ENCODE data around the gene ALS2.

Gene ALS2

GRCh38 chr2:201746551-201746950, 34.2 kb downstream of the ALS2 start:
- H3K27ac ChIP-seq (ENCODE audit: insufficient read depth in 1 of 2, low read depth in 1 of 2, low read length in 2 of 2, poor library complexity in 1 of 2, severe bottlenecking in 2 of 2) = no peak overlapping the region
- H3K36me3 ChIP-seq (ENCODE audit: control insufficient read depth in 4 of 4, insufficient read depth in 4 of 4, low read length in 3 of 4) = peaks cover 16 to 77% (median 54%) of the 10 kb centered on the region in 4 experiments
- ChIA-PET POLR2A (no interaction called here), CTCF (no interaction called here)
- no peaks in the 10 kb centered on the region for H3K4me1 ChIP-seq (ENCODE audit: control extremely low read depth in 1 of 4, control insufficient read depth in 4 of 4, insufficient read depth in 4 of 4, low read length in 3 of 4)
- no peak for DNase-seq
- H3K9me3 ChIP-seq (ENCODE audit: control extremely low read depth in 1 of 5, control insufficient read depth in 4 of 5, insufficient read depth in 2 of 5, low read depth in 1 of 5, low read length in 4 of 5) = no peaks in the 10 kb centered on the region
- 87% methylated on average over 5 of the region's 6 CpGs for whole genome bisulfite sequencing (ENCODE audit: insufficient coverage)
- no peaks in the 10 kb centered on the region for H3K27me3 ChIP-seq (replicated peaks in 2 of 5; ENCODE audit: control insufficient read depth in 4 of 5, insufficient read depth in 5 of 5, low read length in 4 of 5)
- H3K4me3 ChIP-seq (ENCODE audit: control insufficient read depth in 1 of 7, extremely low read depth in 1 of 7, insufficient read depth in 4 of 7, low read depth in 2 of 7, low read length in 6 of 7) = no peak overlapping the region

GRCh38 chr2:201735486-201735885, 45.2 kb downstream of the ALS2 start:
- no peak for DNase-seq
- Histone ChIP-seq H3K27ac (ENCODE audit: insufficient read depth in 1 of 2, low read depth in 1 of 2, low read length in 2 of 2, poor library complexity in 1 of 2, severe bottlenecking in 2 of 2) (no peak overlapping the region), H3K4me1 (ENCODE audit: control extremely low read depth in 1 of 4, control insufficient read depth in 4 of 4, insufficient read depth in 4 of 4, low read length in 3 of 4) (no peaks in the 10 kb centered on the region), H3K4me3 (ENCODE audit: control insufficient read depth in 1 of 7, extremely low read depth in 1 of 7, insufficient read depth in 4 of 7, low read depth in 2 of 7, low read length in 6 of 7) (no peak overlapping the region), H3K27me3 (replicated peaks in 2 of 5; ENCODE audit: control insufficient read depth in 4 of 5, insufficient read depth in 5 of 5, low read length in 4 of 5) (no peaks in the 10 kb centered on the region), H3K36me3 (ENCODE audit: control insufficient read depth in 4 of 4, insufficient read depth in 4 of 4, low read length in 3 of 4) (peaks cover 24 to 79% (median 41%) of the 10 kb centered on the region in 4 experiments), H3K9me3 (ENCODE audit: control extremely low read depth in 1 of 5, control insufficient read depth in 4 of 5, insufficient read depth in 2 of 5, low read depth in 1 of 5, low read length in 4 of 5) (peaks cover 0 to 15% (median 3%) of the 10 kb centered on the region in 5 experiments)
- ChIA-PET POLR2A (no interaction called here), CTCF (interaction anchor here (1.1 kb wide), 1 partner anchor 21 kb away, joined by 3 read pairs; no protein-coding TSS in a partner anchor)
- no CpG with 5 or more reads among the region's 2 CpGs for WGBS (ENCODE audit: insufficient coverage)

- ChIA-PET CTCF (interaction anchor here (1.9 kb wide), 1 partner anchor 8 kb away, joined by 8 read pairs; no protein-coding TSS in a partner anchor), POLR2A (interaction anchor here (0.6 kb wide), 1 partner anchor 386 kb away, joined by 4 read pairs; no protein-coding TSS in a partner anchor)
- Histone ChIP-seq H3K9me3 (ENCODE audit: control extremely low read depth in 1 of 5, control insufficient read depth in 4 of 5, insufficient read depth in 2 of 5, low read depth in 1 of 5, low read length in 4 of 5) (peaks cover 0 to 15% (median 3%) of the 10 kb centered on the region in 5 experiments), H3K36me3 (ENCODE audit: control insufficient read depth in 4 of 4, insufficient read depth in 4 of 4, low read length in 3 of 4) (peaks cover 27 to 84% (median 44%) of the 10 kb centered on the region in 4 experiments), H3K27me3 (replicated peaks in 2 of 5; ENCODE audit: control insufficient read depth in 4 of 5, insufficient read depth in 5 of 5, low read length in 4 of 5) (no peaks in the 10 kb centered on the region), H3K27ac (ENCODE audit: insufficient read depth in 1 of 2, low read depth in 1 of 2, low read length in 2 of 2, poor library complexity in 1 of 2, severe bottlenecking in 2 of 2) (no peak overlapping the region), H3K4me3 (ENCODE audit: control insufficient read depth in 1 of 7, extremely low read depth in 1 of 7, insufficient read depth in 4 of 7, low read depth in 2 of 7, low read length in 6 of 7) (no peak overlapping the region), H3K4me1 (ENCODE audit: control extremely low read depth in 1 of 4, control insufficient read depth in 4 of 4, insufficient read depth in 4 of 4, low read length in 3 of 4) (no peaks in the 10 kb centered on the region)
- no peak for DNase-seq
- WGBS (ENCODE audit: insufficient coverage) = 100% methylated on average over 3 of the region's 4 CpGs
These were observed 46.6 kb downstream of the ALS2 start for GRCh38 chr2:201734111-201734510.

- Histone ChIP-seq H3K4me1 (ENCODE audit: control extremely low read depth in 1 of 4, control insufficient read depth in 4 of 4, insufficient read depth in 4 of 4, low read length in 3 of 4) (no peaks in the 10 kb centered on the region), H3K36me3 (ENCODE audit: control insufficient read depth in 4 of 4, insufficient read depth in 4 of 4, low read length in 3 of 4) (peaks cover 27 to 85% (median 47%) of the 10 kb centered on the region in 4 experiments), H3K9me3 (ENCODE audit: control extremely low read depth in 1 of 5, control insufficient read depth in 4 of 5, insufficient read depth in 2 of 5, low read depth in 1 of 5, low read length in 4 of 5) (peaks cover 0 to 15% (median 3%) of the 10 kb centered on the region in 5 experiments), H3K27ac (ENCODE audit: insufficient read depth in 1 of 2, low read depth in 1 of 2, low read length in 2 of 2, poor library complexity in 1 of 2, severe bottlenecking in 2 of 2) (no peak overlapping the region), H3K27me3 (replicated peaks in 2 of 5; ENCODE audit: control insufficient read depth in 4 of 5, insufficient read depth in 5 of 5, low read length in 4 of 5) (no peaks in the 10 kb centered on the region), H3K4me3 (ENCODE audit: control insufficient read depth in 1 of 7, extremely low read depth in 1 of 7, insufficient read depth in 4 of 7, low read depth in 2 of 7, low read length in 6 of 7) (no peak overlapping the region)
- CTCF ChIA-PET = interaction anchor here (1.9 kb wide), 1 partner anchor 8 kb away, joined by 8 read pairs; no protein-coding TSS in a partner anchor
- POLR2A ChIA-PET = no interaction called here
- no CpG with 5 or more reads among the region's 1 CpG for WGBS (ENCODE audit: insufficient coverage)
- no peak for DNase-seq
These were observed 47.2 kb downstream of the ALS2 start for GRCh38 chr2:201733544-201733943.

GRCh38 chr2:201730651-201731285, 50.0 kb downstream of the ALS2 start:
- Histone ChIP-seq H3K27ac (ENCODE audit: insufficient read depth in 1 of 2, low read depth in 1 of 2, low read length in 2 of 2, poor library complexity in 1 of 2, severe bottlenecking in 2 of 2) (no peak overlapping the region), H3K36me3 (ENCODE audit: control insufficient read depth in 4 of 4, insufficient read depth in 4 of 4, low read length in 3 of 4) (peaks cover 28 to 85% (median 51%) of the 10 kb centered on the region in 4 experiments), H3K4me1 (ENCODE audit: control extremely low read depth in 1 of 4, control insufficient read depth in 4 of 4, insufficient read depth in 4 of 4, low read length in 3 of 4) (no peaks in the 10 kb centered on the region), H3K27me3 (replicated peaks in 2 of 5; ENCODE audit: control insufficient read depth in 4 of 5, insufficient read depth in 5 of 5, low read length in 4 of 5) (no peaks in the 10 kb centered on the region), H3K9me3 (ENCODE audit: control extremely low read depth in 1 of 5, control insufficient read depth in 4 of 5, insufficient read depth in 2 of 5, low read depth in 1 of 5, low read length in 4 of 5) (peaks cover 0 to 3% (median 0%) of the 10 kb centered on the region in 5 experiments), H3K4me3 (ENCODE audit: control insufficient read depth in 1 of 7, extremely low read depth in 1 of 7, insufficient read depth in 4 of 7, low read depth in 2 of 7, low read length in 6 of 7) (no peak overlapping the region)
- POLR2A ChIA-PET = no interaction called here
- CTCF ChIA-PET = no interaction called here
- WGBS (ENCODE audit: insufficient coverage) = 93% methylated on average over 2 of the region's 5 CpGs
- no peak for DNase-seq

- no peak overlapping the region for H3K27ac ChIP-seq (ENCODE audit: insufficient read depth in 1 of 2, low read depth in 1 of 2, low read length in 2 of 2, poor library complexity in 1 of 2, severe bottlenecking in 2 of 2)
- no peak overlapping the region for H3K4me3 ChIP-seq (ENCODE audit: control insufficient read depth in 1 of 7, extremely low read depth in 1 of 7, insufficient read depth in 4 of 7, low read depth in 2 of 7, low read length in 6 of 7)
- H3K36me3 ChIP-seq (ENCODE audit: control insufficient read depth in 4 of 4, insufficient read depth in 4 of 4, low read length in 3 of 4) = peaks cover 25 to 78% (median 50%) of the 10 kb centered on the region in 4 experiments
- WGBS (ENCODE audit: insufficient coverage) = 97% methylated on average over 6 of the region's 6 CpGs
- no peaks in the 10 kb centered on the region for H3K27me3 ChIP-seq (replicated peaks in 2 of 5; ENCODE audit: control insufficient read depth in 4 of 5, insufficient read depth in 5 of 5, low read length in 4 of 5)
- H3K9me3 ChIP-seq (ENCODE audit: control extremely low read depth in 1 of 5, control insufficient read depth in 4 of 5, insufficient read depth in 2 of 5, low read depth in 1 of 5, low read length in 4 of 5) = peaks cover 0 to 9% (median 2%) of the 10 kb centered on the region in 5 experiments
- ChIA-PET CTCF (no interaction called here), POLR2A (no interaction called here)
- no peaks in the 10 kb centered on the region for H3K4me1 ChIP-seq (ENCODE audit: control extremely low read depth in 1 of 4, control insufficient read depth in 4 of 4, insufficient read depth in 4 of 4, low read length in 3 of 4)
- no peak for DNase-seq
These were observed 65.3 kb downstream of the ALS2 start for GRCh38 chr2:201715459-201715858.

- no peak for DNase-seq
- H3K4me3 ChIP-seq (ENCODE audit: control insufficient read depth in 1 of 7, extremely low read depth in 1 of 7, insufficient read depth in 4 of 7, low read depth in 2 of 7, low read length in 6 of 7) = no peak overlapping the region
- H3K4me1 ChIP-seq (ENCODE audit: control extremely low read depth in 1 of 4, control insufficient read depth in 4 of 4, insufficient read depth in 4 of 4, low read length in 3 of 4) = no peaks in the 10 kb centered on the region
- H3K36me3 ChIP-seq (ENCODE audit: control insufficient read depth in 4 of 4, insufficient read depth in 4 of 4, low read length in 3 of 4) = peaks cover 29 to 84% (median 52%) of the 10 kb centered on the region in 4 experiments
- no peak overlapping the region for H3K27ac ChIP-seq (ENCODE audit: insufficient read depth in 1 of 2, low read depth in 1 of 2, low read length in 2 of 2, poor library complexity in 1 of 2, severe bottlenecking in 2 of 2)
- H3K9me3 ChIP-seq (ENCODE audit: control extremely low read depth in 1 of 5, control insufficient read depth in 4 of 5, insufficient read depth in 2 of 5, low read depth in 1 of 5, low read length in 4 of 5) = no peaks in the 10 kb centered on the region
- POLR2A ChIA-PET = no interaction called here
- no peaks in the 10 kb centered on the region for H3K27me3 ChIP-seq (replicated peaks in 2 of 5; ENCODE audit: control insufficient read depth in 4 of 5, insufficient read depth in 5 of 5, low read length in 4 of 5)
- WGBS (ENCODE audit: insufficient coverage) = no CpG with 5 or more reads among the region's 1 CpG
- CTCF ChIA-PET = no interaction called here
These were observed 68.0 kb downstream of the ALS2 start for GRCh38 chr2:201712726-201713125.

All from common myeloid progenitor, CD34-positive (primary cell).